HepG2 (cell line): ENCODE results near the gene PLEKHA5.

Source experiments
- EZH2 ChIP-seq: conservative IDR thresholded peaks from 2 replicates; pipeline ENCODE4 v1.6.1; 2012; ENCODE audit warnings: mild to moderate bottlenecking, low read depth, low read length, moderate library complexity
- LBX2 ChIP-seq: sonication (generic); formaldehyde crosslinking; IDR thresholded peaks from 2 replicates; pipeline ENCODE4 v1.5.0; 2020; ENCODE audit warnings: missing genetic modification reagents, mild to moderate bottlenecking, borderline replicate concordance
- NCOR1 ChIP-seq: fragments of 200-600 bp; sonication (generic); IDR thresholded peaks from 2 replicates; pipeline ENCODE4 v1.7.0; 2017; ENCODE audit warnings: antibody characterized with exemption, low read length, borderline replicate concordance
- POLR2A ChIP-seq, 2 experiments: IDR thresholded peaks; 2 replicates each; pipeline ENCODE4 v1.6.1; 2011; ENCODE audit warnings: low read depth in 2 of 2, low read length in 2 of 2, mild to moderate bottlenecking in 1 of 2, moderate library complexity in 1 of 2; ENCODE audit not compliant: insufficient read depth in 1 of 2
- POLR2AphosphoS5 ChIP-seq: IDR thresholded peaks from 2 replicates; pipeline ENCODE4 v1.6.1; 2012; ENCODE audit warnings: low read depth, low read length
- PTBP1 ChIP-seq: fragments of 200-400 bp; formaldehyde crosslinking; IDR thresholded peaks from 2 replicates; pipeline ENCODE4 v1.6.1; 2018; ENCODE audit warnings: low read length, low read depth; ENCODE audit not compliant: poor library complexity, severe bottlenecking
- RELA ChIP-seq: sonication (generic); formaldehyde crosslinking; IDR thresholded peaks from 2 replicates; pipeline ENCODE4 v1.4.0; 2020; ENCODE audit warnings: missing genetic modification reagents
- STAT6 ChIP-seq: sonication (generic); formaldehyde crosslinking; IDR thresholded peaks from 2 replicates; pipeline ENCODE4 v1.4.0; 2020; ENCODE audit warnings: missing genetic modification reagents, mild to moderate bottlenecking, borderline replicate concordance
- YY1 ChIP-seq: IDR thresholded peaks from 2 replicates; pipeline ENCODE4 v1.6.1; 2011; ENCODE audit warnings: low read length, low read depth, moderate library complexity, mild to moderate bottlenecking; ENCODE audit not compliant: insufficient read depth, insufficient replicate concordance
- ZNF652 ChIP-seq: IDR thresholded peaks from 2 replicates; pipeline ENCODE4 v1.6.1; 2016; ENCODE audit warnings: low read depth, borderline replicate concordance
- ZNF770 ChIP-seq: sonication (generic); formaldehyde crosslinking; IDR thresholded peaks from 2 replicates; pipeline ENCODE4 v1.5.0; 2020; ENCODE audit warnings: mild to moderate bottlenecking, missing genetic modification reagents
- TF ChIP-seq, protein P1 (sequence below): sonication (generic); formaldehyde crosslinking; IDR thresholded peaks from 2 replicates; pipeline ENCODE4 v1.5.0; 2020; ENCODE audit warnings: mild to moderate bottlenecking, missing genetic modification reagents, moderate library complexity
- TF ChIP-seq, protein P2 (sequence below): sonication (generic); formaldehyde crosslinking; IDR thresholded peaks from 2 replicates; pipeline ENCODE4 v1.4.0; 2020; ENCODE audit warnings: missing genetic modification reagents

DNA sequence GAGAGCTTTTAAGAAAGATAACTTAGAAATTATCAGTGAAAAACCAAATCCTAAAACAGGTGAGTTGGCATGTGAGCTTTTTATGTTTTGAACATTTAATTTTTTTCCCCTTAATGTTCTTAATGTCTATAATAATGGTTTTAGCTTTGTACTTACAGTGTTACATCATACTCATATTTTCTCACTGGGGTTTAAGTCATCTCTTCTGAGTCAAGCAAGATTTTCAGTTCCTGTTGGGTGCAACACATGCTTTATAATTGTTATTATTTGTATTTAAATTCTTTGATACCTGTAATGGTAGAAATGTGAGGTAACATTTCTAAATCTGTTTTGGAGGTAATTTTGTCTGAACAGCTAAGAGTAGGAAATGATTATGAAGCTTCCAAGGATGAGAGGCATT, 113.0 kb downstream of the PLEKHA5 start:
- TF ChIP-seq, protein P1, sequence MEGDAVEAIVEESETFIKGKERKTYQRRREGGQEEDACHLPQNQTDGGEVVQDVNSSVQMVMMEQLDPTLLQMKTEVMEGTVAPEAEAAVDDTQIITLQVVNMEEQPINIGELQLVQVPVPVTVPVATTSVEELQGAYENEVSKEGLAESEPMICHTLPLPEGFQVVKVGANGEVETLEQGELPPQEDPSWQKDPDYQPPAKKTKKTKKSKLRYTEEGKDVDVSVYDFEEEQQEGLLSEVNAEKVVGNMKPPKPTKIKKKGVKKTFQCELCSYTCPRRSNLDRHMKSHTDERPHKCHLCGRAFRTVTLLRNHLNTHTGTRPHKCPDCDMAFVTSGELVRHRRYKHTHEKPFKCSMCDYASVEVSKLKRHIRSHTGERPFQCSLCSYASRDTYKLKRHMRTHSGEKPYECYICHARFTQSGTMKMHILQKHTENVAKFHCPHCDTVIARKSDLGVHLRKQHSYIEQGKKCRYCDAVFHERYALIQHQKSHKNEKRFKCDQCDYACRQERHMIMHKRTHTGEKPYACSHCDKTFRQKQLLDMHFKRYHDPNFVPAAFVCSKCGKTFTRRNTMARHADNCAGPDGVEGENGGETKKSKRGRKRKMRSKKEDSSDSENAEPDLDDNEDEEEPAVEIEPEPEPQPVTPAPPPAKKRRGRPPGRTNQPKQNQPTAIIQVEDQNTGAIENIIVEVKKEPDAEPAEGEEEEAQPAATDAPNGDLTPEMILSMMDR (CRISPR knock-in tag): no peak
- TF ChIP-seq EZH2 (no peak), YY1 (no peak), ZNF770 (CRISPR knock-in tag) (no peak), POLR2A (IDR thresholded peaks at IDR 0.05; ENCODE audit: insufficient read depth in 1 of 2, low read depth in 2 of 2, low read length in 2 of 2) (no peak), POLR2AphosphoS5 (no peak), STAT6 (CRISPR knock-in tag) (no peak), RELA (CRISPR knock-in tag) (no peak), ZNF652 (no peak), PTBP1 (no peak), NCOR1 (no peak), LBX2 (CRISPR knock-in tag) (no peak)
- TF ChIP-seq, protein P2, sequence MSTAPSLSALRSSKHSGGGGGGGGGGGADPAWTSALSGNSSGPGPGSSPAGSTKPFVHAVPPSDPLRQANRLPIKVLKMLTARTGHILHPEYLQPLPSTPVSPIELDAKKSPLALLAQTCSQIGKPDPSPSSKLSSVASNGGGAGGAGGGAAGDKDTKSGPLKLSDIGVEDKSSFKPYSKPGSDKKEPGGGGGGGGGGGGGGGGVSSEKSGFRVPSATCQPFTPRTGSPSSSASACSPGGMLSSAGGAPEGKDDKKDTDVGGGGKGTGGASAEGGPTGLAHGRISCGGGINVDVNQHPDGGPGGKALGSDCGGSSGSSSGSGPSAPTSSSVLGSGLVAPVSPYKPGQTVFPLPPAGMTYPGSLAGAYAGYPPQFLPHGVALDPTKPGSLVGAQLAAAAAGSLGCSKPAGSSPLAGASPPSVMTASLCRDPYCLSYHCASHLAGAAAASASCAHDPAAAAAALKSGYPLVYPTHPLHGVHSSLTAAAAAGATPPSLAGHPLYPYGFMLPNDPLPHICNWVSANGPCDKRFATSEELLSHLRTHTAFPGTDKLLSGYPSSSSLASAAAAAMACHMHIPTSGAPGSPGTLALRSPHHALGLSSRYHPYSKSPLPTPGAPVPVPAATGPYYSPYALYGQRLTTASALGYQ (CRISPR knock-in tag): no peak
